K562 (cell line): ENCODE results near the gene IGFL1. TPM values are rescaled to one million over a fixed set of nuclear protein-coding genes. Genes with fewer than 3 reads are reported as not detected.
A peak's percentile ranks its signal among the peaks of the same experiment; 100 is the strongest.

ENCODE experiments used
- ARID3B ChIP-seq: fragments of 250-450 bp; sonication (Bioruptor Pico); IDR thresholded peaks from 2 replicates; pipeline ENCODE4 v1.4.0; 2020; ENCODE audit warnings: borderline replicate concordance
- ARNT ChIP-seq, 2 experiments: fragments of 450-650 bp; IDR thresholded peaks; 2 replicates each; pipeline ENCODE4 v1.6.1; 2016; ENCODE audit warnings: mild to moderate bottlenecking in 1 of 2
- DPF2 ChIP-seq: fragments of 450-650 bp; IDR thresholded peaks from 2 replicates; pipeline ENCODE4 v1.6.1; 2016
- ESRRA ChIP-seq: fragments of 450-650 bp; IDR thresholded peaks from 2 replicates; pipeline ENCODE4 v1.6.1; 2014; ENCODE audit warnings: low read depth, mild to moderate bottlenecking, moderate library complexity, borderline replicate concordance
- EZH2 ChIP-seq: IDR thresholded peaks from 2 replicates; pipeline ENCODE4 v1.6.1; 2012; ENCODE audit warnings: low read depth, mild to moderate bottlenecking, inconsistent platforms, low read length, borderline replicate concordance
- LCOR ChIP-seq: sonication (generic); formaldehyde crosslinking; IDR thresholded peaks from 2 replicates; pipeline ENCODE4 v1.8.0; 2022; ENCODE audit warnings: mild to moderate bottlenecking, missing genetic modification reagents
- MCM2 ChIP-seq: fragments of 450-650 bp; IDR thresholded peaks from 2 replicates; pipeline ENCODE4 v1.6.1; 2017; ENCODE audit warnings: low read depth, mild to moderate bottlenecking
- MTA3 ChIP-seq: fragments of 450-650 bp; formaldehyde crosslinking; IDR thresholded peaks from 2 replicates; pipeline ENCODE4 v1.6.1; 2017; ENCODE audit warnings: mild to moderate bottlenecking, borderline replicate concordance
- NCOA1 ChIP-seq: fragments of 450-650 bp; IDR thresholded peaks from 2 replicates; pipeline ENCODE4 v1.6.1; 2016; ENCODE audit warnings: low read depth
- PCBP1 ChIP-seq: fragments of 200-400 bp; formaldehyde crosslinking; IDR thresholded peaks from 2 replicates; pipeline ENCODE4 v1.6.1; 2018; ENCODE audit warnings: mild to moderate bottlenecking, low read depth, low read length; ENCODE audit not compliant: poor library complexity, severe bottlenecking
- SMAD4 ChIP-seq: fragments of 250-450 bp; sonication (Bioruptor Pico); conservative IDR thresholded peaks from 2 replicates; pipeline ENCODE4 v1.8.0; 2021; ENCODE audit warnings: inconsistent platforms, mild to moderate bottlenecking, moderate library complexity
- SMARCA4 ChIP-seq: fragments of 450-650 bp; IDR thresholded peaks from 2 replicates; pipeline ENCODE4 v1.6.1; 2016
- WHSC1 ChIP-seq: IDR thresholded peaks from one replicate; pipeline ENCODE4 v1.6.1; 2012; ENCODE audit warnings: low read length, control low read depth, inconsistent platforms
- ZBTB2 ChIP-seq: fragments of 450-650 bp; IDR thresholded peaks from 2 replicates; pipeline ENCODE4 v1.6.1; 2016; ENCODE audit warnings: antibody characterized with exemption
- ZFP36 ChIP-seq: fragments of 150-350 bp; IDR thresholded peaks from 2 replicates; pipeline ENCODE4 v1.6.1; 2018; ENCODE audit warnings: low read length, low read depth; ENCODE audit not compliant: partially characterized antibody
- ZNF384 ChIP-seq: IDR thresholded peaks from 2 replicates; pipeline ENCODE4 v1.6.1; 2012; ENCODE audit warnings: low read depth, low read length, improper control_type of control experiment
- ZNF785 ChIP-seq: fragments of 250-450 bp; sonication (Bioruptor Pico); IDR thresholded peaks from 2 replicates; pipeline ENCODE4 v1.4.0; 2020; ENCODE audit warnings: mild to moderate bottlenecking
- polyA plus RNA-seq, 8 experiments: library from polyadenylated mRNA; depleted of rRNA in 4 of 8; stranded (reverse) in 5 of 8; unstranded in 3 of 8; fragments of >200 nt; fragmentation: Nextera tagmentation in 2 of 8; fragmentation: Illumina TruSeq in 1 of 8; extraction: Ambion mirVana in 2 of 8; extraction: Trizol in 1 of 8; gene quantifications; 2 replicates each; pipeline versions ENCODE4 v1.2.1 to v1.2.3, GENCODE V29; 2011 to 2014; ENCODE audit warnings: inconsistent platforms in 1 of 8, missing spikeins in 1 of 8
- total RNA-seq, 7 experiments: library from RNA; depleted of rRNA in 6 of 7; stranded (reverse); fragments of >200 nt in 6 of 7; fragmentation: Illumina TruSeq in 2 of 7; extraction: Trizol in 2 of 7; gene quantifications; 2 replicates each; pipeline versions ENCODE4 v1.2.1 to v1.2.3, GENCODE V29; 2011 to 2021; ENCODE audit warnings: low replicate concordance in 1 of 7
- TF ChIP-seq, protein P1 (sequence below): fragments of 250-450 bp; sonication (Bioruptor Pico); IDR thresholded peaks from 2 replicates; pipeline ENCODE4 v1.5.0; 2021; ENCODE audit warnings: mild to moderate bottlenecking, borderline replicate concordance
- TF ChIP-seq, protein P2 (sequence below): fragments of 450-650 bp; IDR thresholded peaks from 2 replicates; pipeline ENCODE4 v1.7.1; 2018; ENCODE audit warnings: mild to moderate bottlenecking, low read depth; ENCODE audit not compliant: partially characterized antibody
- TF ChIP-seq, protein P3 (sequence below): fragments of 250-450 bp; sonication (Bioruptor Pico); IDR thresholded peaks from 2 replicates; pipeline ENCODE4 v1.5.0; 2020; ENCODE audit warnings: mild to moderate bottlenecking, borderline replicate concordance

The IGFL1 gene
- total and polyA plus RNA-seq, 9 of the 15 experiments (the other 6 are each of a cell fraction or from before 2014, with no cell fraction given), result not detected

DNA sequence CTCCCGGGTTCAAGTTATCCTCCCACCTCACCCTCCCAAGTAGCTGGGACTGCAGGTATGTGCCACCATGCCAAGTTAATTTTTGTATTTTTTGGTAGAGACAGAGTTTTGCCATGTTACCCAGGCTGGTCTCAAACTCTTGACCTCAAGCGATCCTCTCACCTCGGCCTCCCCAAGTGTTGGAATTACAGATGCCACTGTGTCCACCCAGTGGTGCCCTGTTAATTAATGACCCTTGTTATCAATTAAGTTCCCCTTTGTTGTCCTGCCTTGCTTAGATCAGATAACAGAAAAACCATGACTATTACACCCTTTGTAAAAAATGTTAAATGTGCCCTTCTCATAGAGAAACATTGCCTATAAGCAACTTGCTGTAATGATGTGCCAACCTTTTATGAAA lies 34.4 kb upstream of the IGFL1 start (continued):
- TF ChIP-seq ZFP36 (no peak), MTA3 (no peak), PCBP1 (no peak), ZNF384 (no peak), MCM2 (no peak), DPF2 (no peak), ESRRA (no peak), EZH2 (no peak), LCOR (CRISPR knock-in tag) (no peak), ARNT (IDR thresholded peaks at IDR 0.05) (no peak), ZBTB2 (no peak), SMARCA4 (no peak), ARID3B (CRISPR knock-in tag) (no peak), NCOA1 (no peak), WHSC1 (no peak), SMAD4 (no peak), ZNF785 (no peak)
- TF ChIP-seq, protein P1, sequence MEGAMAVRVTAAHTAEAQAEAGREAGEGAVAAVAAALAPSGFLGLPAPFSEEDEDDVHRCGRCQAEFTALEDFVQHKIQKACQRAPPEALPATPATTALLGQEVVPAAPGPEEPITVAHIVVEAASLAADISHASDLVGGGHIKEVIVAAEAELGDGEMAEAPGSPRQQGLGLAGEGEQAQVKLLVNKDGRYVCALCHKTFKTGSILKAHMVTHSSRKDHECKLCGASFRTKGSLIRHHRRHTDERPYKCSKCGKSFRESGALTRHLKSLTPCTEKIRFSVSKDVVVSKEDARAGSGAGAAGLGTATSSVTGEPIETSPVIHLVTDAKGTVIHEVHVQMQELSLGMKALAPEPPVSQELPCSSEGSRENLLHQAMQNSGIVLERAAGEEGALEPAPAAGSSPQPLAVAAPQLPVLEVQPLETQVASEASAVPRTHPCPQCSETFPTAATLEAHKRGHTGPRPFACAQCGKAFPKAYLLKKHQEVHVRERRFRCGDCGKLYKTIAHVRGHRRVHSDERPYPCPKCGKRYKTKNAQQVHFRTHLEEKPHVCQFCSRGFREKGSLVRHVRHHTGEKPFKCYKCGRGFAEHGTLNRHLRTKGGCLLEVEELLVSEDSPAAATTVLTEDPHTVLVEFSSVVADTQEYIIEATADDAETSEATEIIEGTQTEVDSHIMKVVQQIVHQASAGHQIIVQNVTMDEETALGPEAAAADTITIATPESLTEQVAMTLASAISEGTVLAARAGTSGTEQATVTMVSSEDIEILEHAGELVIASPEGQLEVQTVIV, result peak; percentile 64; the same call in 1 of the 2 replicates
- TF ChIP-seq, protein P2, sequence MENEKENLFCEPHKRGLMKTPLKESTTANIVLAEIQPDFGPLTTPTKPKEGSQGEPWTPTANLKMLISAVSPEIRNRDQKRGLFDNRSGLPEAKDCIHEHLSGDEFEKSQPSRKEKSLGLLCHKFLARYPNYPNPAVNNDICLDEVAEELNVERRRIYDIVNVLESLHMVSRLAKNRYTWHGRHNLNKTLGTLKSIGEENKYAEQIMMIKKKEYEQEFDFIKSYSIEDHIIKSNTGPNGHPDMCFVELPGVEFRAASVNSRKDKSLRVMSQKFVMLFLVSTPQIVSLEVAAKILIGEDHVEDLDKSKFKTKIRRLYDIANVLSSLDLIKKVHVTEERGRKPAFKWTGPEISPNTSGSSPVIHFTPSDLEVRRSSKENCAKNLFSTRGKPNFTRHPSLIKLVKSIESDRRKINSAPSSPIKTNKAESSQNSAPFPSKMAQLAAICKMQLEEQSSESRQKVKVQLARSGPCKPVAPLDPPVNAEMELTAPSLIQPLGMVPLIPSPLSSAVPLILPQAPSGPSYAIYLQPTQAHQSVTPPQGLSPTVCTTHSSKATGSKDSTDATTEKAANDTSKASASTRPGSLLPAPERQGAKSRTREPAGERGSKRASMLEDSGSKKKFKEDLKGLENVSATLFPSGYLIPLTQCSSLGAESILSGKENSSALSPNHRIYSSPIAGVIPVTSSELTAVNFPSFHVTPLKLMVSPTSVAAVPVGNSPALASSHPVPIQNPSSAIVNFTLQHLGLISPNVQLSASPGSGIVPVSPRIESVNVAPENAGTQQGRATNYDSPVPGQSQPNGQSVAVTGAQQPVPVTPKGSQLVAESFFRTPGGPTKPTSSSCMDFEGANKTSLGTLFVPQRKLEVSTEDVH, result no peak
- TF ChIP-seq, protein P3, sequence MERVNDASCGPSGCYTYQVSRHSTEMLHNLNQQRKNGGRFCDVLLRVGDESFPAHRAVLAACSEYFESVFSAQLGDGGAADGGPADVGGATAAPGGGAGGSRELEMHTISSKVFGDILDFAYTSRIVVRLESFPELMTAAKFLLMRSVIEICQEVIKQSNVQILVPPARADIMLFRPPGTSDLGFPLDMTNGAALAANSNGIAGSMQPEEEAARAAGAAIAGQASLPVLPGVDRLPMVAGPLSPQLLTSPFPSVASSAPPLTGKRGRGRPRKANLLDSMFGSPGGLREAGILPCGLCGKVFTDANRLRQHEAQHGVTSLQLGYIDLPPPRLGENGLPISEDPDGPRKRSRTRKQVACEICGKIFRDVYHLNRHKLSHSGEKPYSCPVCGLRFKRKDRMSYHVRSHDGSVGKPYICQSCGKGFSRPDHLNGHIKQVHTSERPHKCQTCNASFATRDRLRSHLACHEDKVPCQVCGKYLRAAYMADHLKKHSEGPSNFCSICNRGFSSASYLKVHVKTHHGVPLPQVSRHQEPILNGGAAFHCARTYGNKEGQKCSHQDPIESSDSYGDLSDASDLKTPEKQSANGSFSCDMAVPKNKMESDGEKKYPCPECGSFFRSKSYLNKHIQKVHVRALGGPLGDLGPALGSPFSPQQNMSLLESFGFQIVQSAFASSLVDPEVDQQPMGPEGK (CRISPR knock-in tag), result peak; percentile 78; the same call in 1 of the 2 replicates
